GM23338 (cell line): ENCODE results near the gene DTNA.

Experiments
- CTCF ChIP-seq, 2 experiments: fragments of 200-600 bp in 1 of 2; sonication (generic) in 1 of 2; conservative IDR thresholded peaks; 2 replicates each; pipeline versions ENCODE4 v1.5.1 to v1.6.1; 2016 to 2017; ENCODE audit warnings: antibody characterized with exemption in 2 of 2, low read depth in 2 of 2, mild to moderate bottlenecking in 2 of 2, moderate library complexity in 1 of 2
- EZH2 ChIP-seq: fragments of 200-600 bp; sonication (generic); IDR thresholded peaks from one replicate; pipeline ENCODE4 v1.8.0; 2017; ENCODE audit warnings: antibody characterized with exemption, mild to moderate bottlenecking, low read depth; ENCODE audit not compliant: unreplicated experiment
- EZH2phosphoT487 ChIP-seq: fragments of 200-600 bp; sonication (generic); IDR thresholded peaks from one replicate; pipeline ENCODE4 v1.8.1; 2018; ENCODE audit warnings: antibody characterized with exemption; ENCODE audit not compliant: unreplicated experiment
- POLR2AphosphoS5 ChIP-seq: IDR thresholded peaks from 2 replicates; pipeline ENCODE4 v1.6.1; 2016; ENCODE audit warnings: antibody characterized with exemption, low read depth
- ZNF114 ChIP-seq: fragments of 250-450 bp; sonication (Bioruptor Pico); IDR thresholded peaks from 2 replicates; pipeline ENCODE4 v1.5.0; 2020; ENCODE audit warnings: mild to moderate bottlenecking, moderate library complexity
- ZNF331 ChIP-seq: fragments of 250-450 bp; sonication (Bioruptor Pico); IDR thresholded peaks from 2 replicates; pipeline ENCODE4 v1.5.0; 2020; ENCODE audit warnings: low read depth, mild to moderate bottlenecking, moderate library complexity

- TF ChIP-seq EZH2: no peak
- no peak for TF ChIP-seq POLR2AphosphoS5
- no peak for TF ChIP-seq EZH2phosphoT487
- no peak for TF ChIP-seq ZNF114
- TF ChIP-seq CTCF (conservative IDR thresholded peaks at IDR 0.05; ENCODE audit: low read depth in 2 of 2): no peak
- no peak for TF ChIP-seq ZNF331 (CRISPR knock-in tag)
Observed at GRCh38 chr18:34760444-34760843, 50.3 kb downstream of the DTNA start.
